K562 (cell line): Measurements from ENCODE around the gene ECSCR. TPM values are rescaled to one million over a fixed set of nuclear protein-coding genes. Genes with fewer than 3 reads are reported as not detected.

Source experiments
- CBFB ChIP-seq: sonication (generic); formaldehyde crosslinking; IDR thresholded peaks from 2 replicates; pipeline ENCODE4 v1.4.0; 2020; ENCODE audit warnings: mild to moderate bottlenecking, missing genetic modification reagents
- ELF4 ChIP-seq: fragments of 450-650 bp; formaldehyde crosslinking; IDR thresholded peaks from 2 replicates; pipeline ENCODE4 v1.4.0; 2022; ENCODE audit warnings: missing genetic modification characterization
- ETV5 ChIP-seq: sonication (generic); formaldehyde crosslinking; IDR thresholded peaks from 2 replicates; pipeline ENCODE4 v1.4.0; 2020; ENCODE audit warnings: low read depth, mild to moderate bottlenecking, missing genetic modification reagents
- FOXA1 ChIP-seq: fragments of 450-650 bp; IDR thresholded peaks from 2 replicates; pipeline ENCODE4 v1.6.1; 2016; ENCODE audit warnings: mild to moderate bottlenecking, borderline replicate concordance
- LEF1 ChIP-seq: fragments of 450-650 bp; IDR thresholded peaks from 2 replicates; pipeline ENCODE4 v1.6.1; 2016; ENCODE audit warnings: mild to moderate bottlenecking
- PHF8 ChIP-seq: fragments of 200-600 bp; sonication (generic); IDR thresholded peaks from 2 replicates; pipeline ENCODE4 v1.6.1; 2012; ENCODE audit warnings: mixed run types, mild to moderate bottlenecking, inconsistent platforms, low read length, moderate library complexity, borderline replicate concordance
- RFX5 ChIP-seq: IDR thresholded peaks from 2 replicates; pipeline ENCODE4 v1.6.1; 2011; ENCODE audit warnings: low read depth, mild to moderate bottlenecking, improper control_type of control experiment, low read length
- TEAD1 ChIP-seq, 2 experiments: fragments of 450-650 bp in 1 of 2; sonication (generic) in 1 of 2; formaldehyde crosslinking; IDR thresholded peaks; 2 replicates each; pipeline versions ENCODE4 v1.4.0 to v1.8.0; 2020 to 2022; ENCODE audit warnings: mild to moderate bottlenecking in 2 of 2, missing genetic modification reagents in 1 of 2
- THRAP3 ChIP-seq: fragments of 450-650 bp; IDR thresholded peaks from 2 replicates; pipeline ENCODE4 v1.6.1; 2016; ENCODE audit warnings: mild to moderate bottlenecking, inconsistent platforms, borderline replicate concordance
- ZNF140 ChIP-seq: fragments of 250-450 bp; sonication (Bioruptor Pico); IDR thresholded peaks from 2 replicates; pipeline ENCODE4 v1.8.0; 2021; ENCODE audit warnings: moderate library complexity, mild to moderate bottlenecking, inconsistent platforms
- ZNF197 ChIP-seq: fragments of 200-800 bp; sonication (Bioruptor generic); IDR thresholded peaks from 2 replicates; pipeline ENCODE4 v1.6.1; 2016; ENCODE audit warnings: low read depth, missing genetic modification characterization, missing compliant biosample characterization
- ZNF589 ChIP-seq: fragments of 200-800 bp; sonication (Bioruptor generic); IDR thresholded peaks from 2 replicates; pipeline ENCODE4 v1.6.1; 2016; ENCODE audit warnings: low read depth, missing genetic modification characterization, missing compliant biosample characterization
- ZNF717 ChIP-seq: fragments of 250-450 bp; sonication (Bioruptor Pico); IDR thresholded peaks from 2 replicates; pipeline ENCODE4 v1.5.0; 2021
- ZNF76 ChIP-seq: fragments of 250-450 bp; sonication (Bioruptor Pico); IDR thresholded peaks from 2 replicates; pipeline ENCODE4 v1.4.0; 2020; ENCODE audit warnings: mild to moderate bottlenecking, moderate library complexity, borderline replicate concordance
- polyA plus RNA-seq, 8 experiments: library from polyadenylated mRNA; depleted of rRNA in 4 of 8; stranded (reverse) in 5 of 8; unstranded in 3 of 8; fragments of >200 nt; fragmentation: Nextera tagmentation in 2 of 8; fragmentation: Illumina TruSeq in 1 of 8; extraction: Ambion mirVana in 2 of 8; extraction: Trizol in 1 of 8; gene quantifications; 2 replicates each; pipeline versions ENCODE4 v1.2.1 to v1.2.3, GENCODE V29; 2011 to 2014; ENCODE audit warnings: inconsistent platforms in 1 of 8, missing spikeins in 1 of 8
- total RNA-seq, 7 experiments: library from RNA; depleted of rRNA in 6 of 7; stranded (reverse); fragments of >200 nt in 6 of 7; fragmentation: Illumina TruSeq in 2 of 7; extraction: Trizol in 2 of 7; gene quantifications; 2 replicates each; pipeline versions ENCODE4 v1.2.1 to v1.2.3, GENCODE V29; 2011 to 2021; ENCODE audit warnings: low replicate concordance in 1 of 7
- TF ChIP-seq, protein P1 (sequence below): fragments of 450-650 bp; formaldehyde crosslinking; conservative IDR thresholded peaks from 2 replicates; pipeline ENCODE4 v1.4.0; 2022; ENCODE audit warnings: mild to moderate bottlenecking, missing genetic modification characterization
- TF ChIP-seq, protein P2 (sequence below), 3 experiments: fragments of 200-800 bp in 1 of 3; fragments of 250-450 bp in 1 of 3; fragments of 450-650 bp in 1 of 3; sonication (Bioruptor Pico) in 1 of 3; sonication (Bioruptor generic) in 1 of 3; formaldehyde crosslinking in 1 of 3; IDR thresholded peaks; 2 replicates each; pipeline versions ENCODE4 v1.6.1 to v1.8.0; 2016 to 2022; ENCODE audit warnings: mild to moderate bottlenecking in 2 of 3, missing genetic modification characterization in 2 of 3, missing compliant biosample characterization in 1 of 3, moderate library complexity in 1 of 3
- TF ChIP-seq, protein P3 (sequence below): fragments of 450-650 bp; formaldehyde crosslinking; IDR thresholded peaks from 2 replicates; pipeline ENCODE4 v1.4.0; 2022; ENCODE audit warnings: missing genetic modification characterization

Gene ECSCR
- total and polyA plus RNA-seq, 9 of the 15 experiments (the other 6 are each of a cell fraction or from before 2014, with no cell fraction given): 0.10 to 0.25 (median 0.13) TPM; not detected in 6

DNA sequence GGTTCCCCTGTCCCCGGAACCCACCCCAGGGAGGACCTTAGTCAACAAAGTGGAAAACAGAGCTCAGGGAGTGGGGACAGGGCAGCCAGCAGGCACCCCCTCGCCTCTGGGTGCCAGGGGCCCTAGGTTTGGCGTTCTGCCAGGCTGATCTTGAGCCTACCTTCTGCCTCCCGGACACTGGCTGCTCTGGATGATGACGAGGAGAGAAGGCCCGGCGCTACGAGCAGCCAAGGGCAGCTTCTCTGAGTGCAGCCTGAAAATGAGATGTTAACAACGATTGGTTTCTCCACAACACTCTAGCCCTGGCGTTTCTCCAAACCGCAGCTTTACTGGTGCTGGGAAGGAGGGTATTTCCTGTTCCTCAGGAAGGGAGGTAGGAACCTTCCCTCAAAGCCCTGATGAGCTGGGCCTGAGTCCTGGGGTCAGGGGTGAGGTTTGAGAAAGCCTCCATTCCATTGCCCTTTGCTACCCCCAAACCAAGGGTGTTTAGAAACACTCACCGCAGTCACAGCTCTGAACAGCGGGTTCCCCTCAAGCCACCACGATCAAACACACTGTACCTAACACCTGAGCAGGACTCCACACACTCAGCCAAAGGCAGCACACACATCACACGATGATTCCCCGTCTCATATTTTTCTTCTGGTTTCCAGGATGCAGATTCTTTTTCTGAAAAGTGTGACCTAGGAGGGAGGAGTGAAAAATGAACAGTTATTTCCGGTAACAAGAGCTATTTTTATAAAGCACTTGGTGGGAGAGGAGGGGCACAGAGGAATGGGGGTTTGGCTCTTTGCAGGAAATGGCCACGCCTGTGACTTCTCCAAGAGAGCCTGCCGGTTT, 19.7 kb upstream of the ECSCR start, which contains the start of gene STING1 (continued):
- TF ChIP-seq, protein P1, sequence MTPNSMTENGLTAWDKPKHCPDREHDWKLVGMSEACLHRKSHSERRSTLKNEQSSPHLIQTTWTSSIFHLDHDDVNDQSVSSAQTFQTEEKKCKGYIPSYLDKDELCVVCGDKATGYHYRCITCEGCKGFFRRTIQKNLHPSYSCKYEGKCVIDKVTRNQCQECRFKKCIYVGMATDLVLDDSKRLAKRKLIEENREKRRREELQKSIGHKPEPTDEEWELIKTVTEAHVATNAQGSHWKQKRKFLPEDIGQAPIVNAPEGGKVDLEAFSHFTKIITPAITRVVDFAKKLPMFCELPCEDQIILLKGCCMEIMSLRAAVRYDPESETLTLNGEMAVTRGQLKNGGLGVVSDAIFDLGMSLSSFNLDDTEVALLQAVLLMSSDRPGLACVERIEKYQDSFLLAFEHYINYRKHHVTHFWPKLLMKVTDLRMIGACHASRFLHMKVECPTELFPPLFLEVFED (CRISPR knock-in tag): 0 out of 2 replicates have a peak, but pooled peaks have one; percentile 51
- TF ChIP-seq ZNF589: peak; percentile 97
- peak in 1 of 2 experiments; percentile 17; a peak in 1 of 4 replicates for TF ChIP-seq TEAD1 (CRISPR knock-in tag; IDR thresholded peaks at IDR 0.05)
- peak; percentile 85 for TF ChIP-seq CBFB (CRISPR knock-in tag)
- 0 out of 2 replicates have a peak, but pooled peaks have one; percentile 25 for TF ChIP-seq ZNF197 (CRISPR knock-in tag)
- TF ChIP-seq ZNF140 (CRISPR knock-in tag): no peak
- no peak for TF ChIP-seq RFX5
- TF ChIP-seq LEF1: no peak
- no peak; the same call in 1 of the 2 replicates for TF ChIP-seq THRAP3
- no peak for TF ChIP-seq FOXA1
- peak; percentile 54 for TF ChIP-seq ETV5 (CRISPR knock-in tag)
- peak; percentile 74; the same call in 1 of the 2 replicates for TF ChIP-seq PHF8
- peak; percentile 68 for TF ChIP-seq ELF4 (CRISPR knock-in tag)
- TF ChIP-seq, protein P2, sequence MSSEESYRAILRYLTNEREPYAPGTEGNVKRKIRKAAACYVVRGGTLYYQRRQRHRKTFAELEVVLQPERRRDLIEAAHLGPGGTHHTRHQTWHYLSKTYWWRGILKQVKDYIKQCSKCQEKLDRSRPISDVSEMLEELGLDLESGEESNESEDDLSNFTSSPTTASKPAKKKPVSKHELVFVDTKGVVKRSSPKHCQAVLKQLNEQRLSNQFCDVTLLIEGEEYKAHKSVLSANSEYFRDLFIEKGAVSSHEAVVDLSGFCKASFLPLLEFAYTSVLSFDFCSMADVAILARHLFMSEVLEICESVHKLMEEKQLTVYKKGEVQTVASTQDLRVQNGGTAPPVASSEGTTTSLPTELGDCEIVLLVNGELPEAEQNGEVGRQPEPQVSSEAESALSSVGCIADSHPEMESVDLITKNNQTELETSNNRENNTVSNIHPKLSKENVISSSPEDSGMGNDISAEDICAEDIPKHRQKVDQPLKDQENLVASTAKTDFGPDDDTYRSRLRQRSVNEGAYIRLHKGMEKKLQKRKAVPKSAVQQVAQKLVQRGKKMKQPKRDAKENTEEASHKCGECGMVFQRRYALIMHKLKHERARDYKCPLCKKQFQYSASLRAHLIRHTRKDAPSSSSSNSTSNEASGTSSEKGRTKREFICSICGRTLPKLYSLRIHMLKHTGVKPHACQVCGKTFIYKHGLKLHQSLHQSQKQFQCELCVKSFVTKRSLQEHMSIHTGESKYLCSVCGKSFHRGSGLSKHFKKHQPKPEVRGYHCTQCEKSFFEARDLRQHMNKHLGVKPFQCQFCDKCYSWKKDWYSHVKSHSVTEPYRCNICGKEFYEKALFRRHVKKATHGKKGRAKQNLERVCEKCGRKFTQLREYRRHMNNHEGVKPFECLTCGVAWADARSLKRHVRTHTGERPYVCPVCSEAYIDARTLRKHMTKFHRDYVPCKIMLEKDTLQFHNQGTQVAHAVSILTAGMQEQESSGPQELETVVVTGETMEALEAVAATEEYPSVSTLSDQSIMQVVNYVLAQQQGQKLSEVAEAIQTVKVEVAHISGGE (CRISPR knock-in tag; IDR thresholded peaks at IDR 0.05): peak in 1 of 3 experiments; percentile 77; a peak in 2 of 6 replicates
- TF ChIP-seq, protein P3, sequence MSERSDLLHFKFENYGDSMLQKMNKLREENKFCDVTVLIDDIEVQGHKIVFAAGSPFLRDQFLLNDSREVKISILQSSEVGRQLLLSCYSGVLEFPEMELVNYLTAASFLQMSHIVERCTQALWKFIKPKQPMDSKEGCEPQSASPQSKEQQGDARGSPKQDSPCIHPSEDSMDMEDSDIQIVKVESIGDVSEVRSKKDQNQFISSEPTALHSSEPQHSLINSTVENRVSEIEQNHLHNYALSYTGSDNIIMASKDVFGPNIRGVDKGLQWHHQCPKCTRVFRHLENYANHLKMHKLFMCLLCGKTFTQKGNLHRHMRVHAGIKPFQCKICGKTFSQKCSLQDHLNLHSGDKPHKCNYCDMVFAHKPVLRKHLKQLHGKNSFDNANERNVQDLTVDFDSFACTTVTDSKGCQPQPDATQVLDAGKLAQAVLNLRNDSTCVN (CRISPR knock-in tag): peak; percentile 87; the same call in 1 of the 2 replicates
- no peak for TF ChIP-seq ZNF717 (CRISPR knock-in tag)
- TF ChIP-seq ZNF76 (CRISPR knock-in tag): peak; percentile 72; the same call in 1 of the 2 replicates
